Measurements from ENCODE around the gene SMLR1.

- no peak for TF ChIP-seq CTCF (IDR thresholded peaks at IDR 0.05)
- TF ChIP-seq POLR2A (IDR thresholded peaks at IDR 0.05): no peak
These were observed 15.3 kb upstream of the SMLR1 start for GRCh38 chr6:130811932-130812331.

Measured in adrenal gland (tissue), 5 donors.